Left cardiac atrium (tissue), 4 donors: ENCODE results near the gene FAM187B. TPM values are rescaled to one million over a fixed set of nuclear protein-coding genes. Genes with fewer than 3 reads are reported as not detected.
"Not testable (repeated sequence)": the region's sequence is repeated elsewhere in the genome, so short reads cannot be mapped to it uniquely, and the experiment has no call there.

ENCODE experiments used
- ATAC-seq, 2 donors: fragments of 200-7000 bp; cut with Tn5 transposase; one replicate each; pipeline ENCODE4 v1.9.1; 2020; ENCODE audit warnings: mild to moderate bottlenecking in 2 of 2, moderate library complexity in 2 of 2
- DNase-seq: peaks from one replicate; pipeline ENCODE4 v3.0.0-alpha.2; 2020
- intact Hi-C, 2 donors: fragments of 100-400 bp; cut with DNase I; formaldehyde crosslinking; loops; one replicate each; pipeline versions ENCODE4 v1.14.1 to v1.15.1; 2022 to 2023
- total RNA-seq, 2 donors: library from RNA; stranded (reverse); fragmentation: NEBNext Ultra II Directional; extraction: Animal tissue kit (Norgen Biotek cat#: 25700); gene quantifications; one replicate each; pipeline ENCODE4 v1.2.1, GENCODE V29; 2021
- donor health status: DM: no; HTN: yes; CAD: no.
- donor health status: DM: no; HTN: yes; CAD: no; lungs with severe emphysema.
- donor health status: DM: yes; HTN: yes; CAD: no.
- donor health status: Dilated cardiomyopathy.

The FAM187B gene
- total RNA-seq, 2 donors from 2014 or later, result not detected

- intact Hi-C loops, result no loop called here
- peak; percentile 74 for DNase-seq
- peak; percentile 63 to 87 for ATAC-seq
Observed at GRCh38 chr19:35247526-35248309, 19.2 kb upstream of the FAM187B start.

- ATAC-seq, result no peak
- DNase-seq, result no peak
- intact Hi-C loops, result no loop called here
Observed at GRCh38 chr19:35246466-35247092, 18.0 kb upstream of the FAM187B start.

GRCh38 chr19:35241417-35241816 is 12.9 kb upstream of the FAM187B start:
- intact Hi-C loops, result no loop called here
- DNase-seq, result no peak
- ATAC-seq, result no peak

- ATAC-seq (peak in 1 of 2 donors; percentile 26), DNase-seq (no peak)
- intact Hi-C loops, result no loop called here
Observed at GRCh38 chr19:35240327-35240726, 11.8 kb upstream of the FAM187B start.

- ATAC-seq, intact Hi-C loops, DNase-seq: not testable (repeated sequence)
Observed at GRCh38 chr19:35239597-35239996, 11.1 kb upstream of the FAM187B start.

- ATAC-seq, result no peak
Observed at GRCh38 chr19:35236638-35237400, 8.3 kb upstream of the FAM187B start.

GRCh38 chr19:35232912-35233311 is 4.4 kb upstream of the FAM187B start:
- DNase-seq, result no peak

More at GRCh38 chr19:35236638-35237400, 8.3 kb upstream of the FAM187B start:
- DNase-seq, result no peak
- intact Hi-C loops, result no loop called here

GRCh38 chr19:35231956-35232645 is 3.6 kb upstream of the FAM187B start:
- DNase-seq, result no peak
- intact Hi-C loops, result no loop called here
- ATAC-seq, result no peak

More at GRCh38 chr19:35232912-35233311, 4.4 kb upstream of the FAM187B start:
- ATAC-seq, result no peak
- intact Hi-C loops, result no loop called here

GRCh38 chr19:35229601-35230000 is 1.1 kb upstream of the FAM187B start:
- DNase-seq (no peak), ATAC-seq (no peak)
- intact Hi-C loops, result no loop called here

- DNase-seq (no peak), ATAC-seq (no peak)
- intact Hi-C loops, result no loop called here
Observed at GRCh38 chr19:35226748-35227147, 1.8 kb downstream of the FAM187B start.

- DNase-seq, result no peak
- intact Hi-C loops, result no loop called here
- ATAC-seq, result no peak
Observed at GRCh38 chr19:35225951-35226350, 2.6 kb downstream of the FAM187B start.

GRCh38 chr19:35224681-35225571 is 3.6 kb downstream of the FAM187B start:
- no peak for DNase-seq
- peak; percentile 34 to 52 for ATAC-seq
- intact Hi-C loops, result no loop called here

GRCh38 chr19:35223862-35224505 is 4.6 kb downstream of the FAM187B start:
- DNase-seq, result no peak
- ATAC-seq, result peak in 1 of 2 donors; percentile 11
- intact Hi-C loops, result no loop called here

GRCh38 chr19:35223084-35223790 is 5.3 kb downstream of the FAM187B start:
- intact Hi-C loops, result no loop called here
- ATAC-seq (no peak), DNase-seq (no peak)

GRCh38 chr19:35222373-35223015 is 6.0 kb downstream of the FAM187B start:
- no peak for ATAC-seq
- intact Hi-C loops, result no loop called here
- no peak for DNase-seq

- DNase-seq, ATAC-seq, intact Hi-C loops: not testable (repeated sequence)
Observed at GRCh38 chr19:35220973-35221590, 7.5 kb downstream of the FAM187B start.
